Liver (tissue), 3 donors: ENCODE results near the gene ENTREP3.

Experiments
- ATF3 ChIP-seq: IDR thresholded peaks from 2 replicates; pipeline ENCODE4 v1.6.1; 2016; ENCODE audit warnings: antibody characterized with exemption
- CTCF ChIP-seq: fragments of 150-350 bp; IDR thresholded peaks from 2 replicates; pipeline ENCODE4 v1.5.1; 2017; ENCODE audit warnings: improper control_type of control experiment, low read depth, low read length; ENCODE audit not compliant: missing input control
- GABPA ChIP-seq, 2 donors: IDR thresholded peaks in 1 of 2; conservative IDR thresholded peaks in 1 of 2; 2 replicates each; pipeline ENCODE4 v1.6.1; 2016; ENCODE audit warnings: antibody characterized with exemption in 2 of 2, mild to moderate bottlenecking in 1 of 2, moderate library complexity in 1 of 2
- JUND ChIP-seq, 2 donors: IDR thresholded peaks; 2 replicates each; pipeline ENCODE4 v1.6.1; 2016; ENCODE audit warnings: antibody characterized with exemption in 2 of 2
- MAX ChIP-seq: IDR thresholded peaks from 2 replicates; pipeline ENCODE4 v1.6.1; 2016; ENCODE audit warnings: antibody characterized with exemption
- REST ChIP-seq: IDR thresholded peaks from 2 replicates; pipeline ENCODE4 v1.6.1; 2016; ENCODE audit warnings: antibody characterized with exemption, mild to moderate bottlenecking
- RXRA ChIP-seq, 2 donors: IDR thresholded peaks; 2 replicates each; pipeline ENCODE4 v1.6.1; 2017 to 2018; ENCODE audit warnings: antibody characterized with exemption in 2 of 2, mild to moderate bottlenecking in 1 of 2
- donor health status: healthy.
- donor health status: healthy.

GRCh38 chr1:155253797-155254196 is 1.5 kb downstream of the ENTREP3 start:
- TF ChIP-seq GABPA (IDR thresholded peaks at IDR 0.05 in 1 of 2, conservative IDR thresholded peaks at IDR 0.05 in 1 of 2) (no peak), CTCF (no peak), JUND (IDR thresholded peaks at IDR 0.05) (no peak), REST (no peak), MAX (no peak), ATF3 (no peak), RXRA (IDR thresholded peaks at IDR 0.05) (no peak)
